IPS-NIHi7 (cell line): ENCODE data around the gene TRAF2.

Experiments used
- DNase-seq: peaks from one replicate; pipeline ENCODE4 v3.0.0; 2012; ENCODE audit warnings: mixed read lengths; ENCODE audit errors: extremely low spot score

The TRAF2 gene

DNA sequence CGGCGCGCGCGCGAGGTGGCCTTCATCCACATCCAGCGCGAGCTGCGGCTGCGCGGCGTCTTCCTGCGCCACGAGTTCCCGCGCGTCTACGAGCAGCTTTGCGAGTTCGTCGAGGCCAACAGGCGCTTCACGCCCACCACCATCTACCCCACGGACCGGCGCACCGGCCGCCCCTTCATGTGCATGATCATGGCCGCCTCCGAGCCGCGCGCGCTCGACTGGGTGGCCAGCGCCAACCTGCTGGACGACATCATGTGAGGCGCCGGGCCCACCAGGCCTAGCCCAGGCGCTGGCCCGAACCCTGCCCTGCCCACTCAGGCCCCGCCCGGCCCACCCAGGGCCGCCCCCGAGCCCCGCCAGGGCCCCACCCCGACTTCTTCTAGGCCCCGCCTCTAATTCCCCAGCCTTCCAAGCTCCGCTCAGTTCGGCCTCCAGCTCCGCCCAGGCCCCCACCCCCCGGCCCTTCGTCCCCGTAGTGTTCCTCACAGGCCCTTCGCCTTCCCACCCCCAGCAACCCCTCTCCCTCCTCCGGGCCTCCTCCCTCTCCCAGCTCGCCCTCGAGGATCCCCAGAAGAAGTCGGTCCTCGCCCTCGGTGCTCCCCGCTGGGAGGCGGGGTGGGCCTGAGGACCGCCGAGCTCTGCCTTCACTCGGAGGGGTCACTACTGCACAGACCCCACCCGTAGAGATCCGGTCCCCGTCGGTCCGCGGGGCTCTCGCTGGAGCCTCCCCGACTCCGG is 39.1 kb upstream of the TRAF2 start:
- peak; percentile 81 for DNase-seq

DNA sequence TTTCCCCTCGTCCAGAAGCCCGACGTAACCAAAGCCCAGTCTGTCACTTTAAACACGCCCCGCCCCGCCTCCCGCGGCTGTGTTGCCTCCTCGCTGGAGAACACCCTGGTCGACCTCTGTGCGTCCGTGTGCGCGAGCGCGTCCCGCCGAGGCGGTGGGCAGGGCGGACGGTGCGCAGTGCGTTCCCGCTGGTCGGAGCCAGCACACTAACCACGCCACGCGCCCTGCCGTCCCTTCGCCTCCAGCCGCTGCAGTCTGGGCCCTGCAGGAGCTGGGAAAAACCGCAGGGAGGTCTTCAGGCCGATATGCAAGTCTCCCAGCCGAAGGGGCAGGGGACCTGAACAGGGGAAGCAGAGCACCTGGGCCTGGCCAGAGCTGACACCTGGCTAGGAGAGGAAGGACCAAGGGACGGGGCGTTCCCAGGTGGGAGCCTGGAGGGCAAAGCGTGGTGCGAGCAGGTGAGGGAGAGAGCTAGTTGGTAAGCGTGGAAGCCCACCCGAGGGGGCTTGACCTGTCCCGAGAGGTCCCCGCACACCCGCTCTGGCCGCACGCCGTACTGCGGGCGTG is 38.4 kb upstream of the TRAF2 start:
- peak; percentile 44 for DNase-seq

DNA sequence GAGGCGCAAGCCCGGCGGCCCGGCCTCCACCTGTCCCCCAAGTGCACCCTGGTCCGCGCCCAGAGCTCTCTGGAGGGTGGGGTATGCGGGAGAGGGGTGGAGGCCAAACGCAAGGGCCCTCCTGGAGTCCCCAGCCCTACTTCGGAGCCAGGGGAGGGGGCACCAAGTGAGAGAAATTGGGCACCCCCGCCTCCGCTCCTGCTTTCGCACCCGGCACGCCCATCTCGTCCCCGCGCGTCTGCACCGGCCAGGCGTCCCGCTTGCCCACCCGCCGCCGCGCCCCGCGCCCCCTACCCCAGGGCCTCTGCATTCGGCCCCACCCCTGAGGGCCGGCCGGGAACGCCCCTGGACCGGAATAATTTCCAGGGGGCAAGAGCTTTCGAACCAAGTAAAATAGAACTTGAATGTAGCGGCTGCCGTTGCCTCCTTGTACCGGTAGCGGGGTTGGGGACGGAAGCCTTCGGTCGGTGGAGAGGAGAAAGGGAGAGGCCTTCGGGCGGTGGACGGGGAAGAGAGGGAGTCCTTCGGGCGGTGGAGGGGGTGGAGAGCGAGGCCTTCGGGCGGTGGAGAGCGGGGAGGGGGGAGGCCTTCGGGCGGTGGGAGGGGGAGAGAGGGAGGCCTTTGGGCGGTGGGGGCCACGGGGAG is 37.8 kb upstream of the TRAF2 start:
- DNase-seq = peak; percentile 68

DNA sequence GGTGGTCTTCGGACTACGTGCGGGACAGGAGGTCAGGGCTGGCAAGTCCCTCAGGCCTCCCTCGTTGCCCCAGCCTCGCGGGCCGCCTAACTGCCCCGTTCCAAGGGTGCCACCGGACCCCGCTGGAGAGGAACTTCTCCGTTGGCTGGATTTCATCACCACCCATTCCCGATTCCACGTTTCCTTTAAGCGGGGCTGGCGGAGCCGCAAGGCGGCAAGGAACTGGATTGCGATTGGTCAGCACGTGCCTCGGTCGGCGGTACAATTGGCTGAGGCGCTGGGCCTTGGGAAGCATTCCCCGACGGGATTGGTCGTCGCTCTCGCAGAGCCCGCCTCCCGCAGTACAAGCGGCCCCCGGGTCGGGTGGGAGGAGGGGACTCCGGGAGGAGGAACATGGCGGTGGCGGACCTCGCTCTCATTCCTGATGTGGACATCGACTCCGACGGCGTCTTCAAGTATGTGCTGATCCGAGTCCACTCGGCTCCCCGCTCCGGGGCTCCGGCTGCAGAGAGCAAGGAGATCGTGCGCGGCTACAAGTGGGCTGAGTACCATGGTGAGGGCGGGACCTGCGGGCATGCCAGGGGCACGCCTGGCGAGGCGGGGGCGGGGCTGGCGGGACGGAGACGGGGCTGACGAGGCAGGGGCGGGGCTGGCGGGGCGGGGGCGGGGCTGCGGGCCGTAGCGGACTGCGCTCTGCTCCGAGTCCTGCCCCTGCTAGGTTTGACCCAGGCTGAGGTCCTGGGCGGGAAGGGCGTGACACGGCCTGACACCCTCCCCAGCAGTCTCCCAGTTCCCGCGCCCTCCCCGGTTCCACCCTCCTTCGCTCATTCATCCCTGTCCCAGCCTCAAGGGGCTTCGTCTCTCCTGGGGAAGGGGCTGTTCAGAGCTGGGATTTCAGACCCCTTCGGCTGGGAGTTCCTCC is 37.0 kb upstream of the TRAF2 start, which contains the start of gene PHPT1:
Gene PHPT1 (plus strand): TSS at position 372 of the 922 bp plus-strand sequence. CDS start 22 bp downstream, at position 394.
- DNase-seq = peak; percentile 99

DNA sequence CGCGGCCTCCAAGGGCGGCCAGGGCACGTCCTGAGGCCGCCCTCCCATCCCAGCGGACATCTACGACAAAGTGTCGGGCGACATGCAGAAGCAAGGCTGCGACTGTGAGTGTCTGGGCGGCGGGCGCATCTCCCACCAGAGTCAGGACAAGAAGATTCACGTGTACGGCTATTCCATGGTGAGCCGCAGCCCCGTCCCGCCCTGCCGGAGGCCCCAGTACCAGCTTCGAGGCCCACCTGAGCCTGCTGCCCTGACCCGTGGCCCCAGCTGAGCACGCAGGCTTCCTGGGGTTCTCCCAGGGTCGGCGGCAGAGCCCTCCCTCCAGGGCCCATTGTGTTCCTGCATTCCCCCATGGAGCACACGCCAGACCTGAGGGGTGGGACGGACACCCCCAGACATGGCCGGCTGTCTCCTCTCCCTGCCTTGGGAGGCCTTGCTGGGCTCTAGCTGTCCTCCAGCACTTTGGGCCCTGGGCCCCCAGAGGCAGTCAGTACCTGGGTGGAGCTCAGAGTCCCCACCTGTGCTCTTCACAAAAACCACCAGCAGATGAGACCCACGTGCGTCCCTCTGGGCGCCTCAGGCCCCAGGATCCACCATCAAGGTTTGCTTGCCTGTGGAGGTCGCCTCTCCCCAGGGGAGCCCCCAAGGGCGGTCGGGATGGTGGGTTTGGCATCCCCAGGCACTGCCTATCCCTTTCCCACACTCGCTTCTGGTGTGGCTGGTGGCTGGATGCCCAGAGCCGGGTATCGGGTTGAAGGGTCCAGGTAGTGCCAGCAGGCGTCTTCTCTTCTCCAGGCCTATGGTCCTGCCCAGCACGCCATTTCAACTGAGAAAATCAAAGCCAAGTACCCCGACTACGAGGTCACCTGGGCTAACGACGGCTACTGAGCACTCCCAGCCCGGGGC is 36.1 kb upstream of the TRAF2 start:
- no peak for DNase-seq

DNA sequence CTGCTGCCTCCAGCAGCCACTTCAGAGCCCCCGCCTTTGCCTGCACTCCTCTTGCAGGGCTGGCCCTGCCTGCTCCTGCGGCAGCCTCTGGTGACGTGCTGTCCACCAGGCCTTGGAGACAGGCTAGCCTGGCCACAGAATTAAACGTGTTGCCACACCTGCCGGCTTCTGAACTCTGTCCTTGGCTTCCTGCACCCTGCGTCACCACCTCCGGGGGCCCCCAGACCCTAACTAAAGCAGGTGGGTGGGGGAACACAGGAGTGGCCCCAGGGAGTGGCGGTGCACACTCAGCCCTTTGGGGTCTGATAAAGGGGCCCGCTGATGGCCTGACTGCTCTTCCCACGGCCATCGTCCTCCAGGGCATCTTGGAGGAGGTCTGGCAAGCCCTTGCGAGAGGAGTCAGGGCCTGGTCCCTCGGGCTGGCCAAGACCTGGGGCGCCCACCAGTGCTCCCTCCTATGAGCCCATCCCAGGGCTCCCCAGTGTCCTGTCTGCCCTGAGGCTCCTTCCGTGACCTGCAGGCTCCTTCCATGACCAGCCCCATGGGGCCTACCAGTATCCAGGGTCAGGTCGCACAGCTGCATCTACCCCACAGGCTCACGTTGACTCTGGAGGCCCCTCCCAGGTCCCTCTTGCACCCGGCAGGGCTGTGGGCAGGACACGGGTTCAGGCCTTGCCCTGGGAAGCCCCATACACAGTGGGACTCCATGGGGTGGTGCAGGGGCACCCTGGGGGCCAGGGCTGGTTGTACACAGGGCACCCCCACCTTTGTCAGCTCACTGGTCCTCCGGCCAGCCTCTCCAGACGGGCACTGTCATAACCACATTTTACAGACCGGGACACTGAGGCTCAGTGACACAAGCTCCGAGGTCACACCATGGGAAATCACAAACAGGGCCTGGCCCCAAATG is 35.2 kb upstream of the TRAF2 start:
- DNase-seq = no peak

DNA sequence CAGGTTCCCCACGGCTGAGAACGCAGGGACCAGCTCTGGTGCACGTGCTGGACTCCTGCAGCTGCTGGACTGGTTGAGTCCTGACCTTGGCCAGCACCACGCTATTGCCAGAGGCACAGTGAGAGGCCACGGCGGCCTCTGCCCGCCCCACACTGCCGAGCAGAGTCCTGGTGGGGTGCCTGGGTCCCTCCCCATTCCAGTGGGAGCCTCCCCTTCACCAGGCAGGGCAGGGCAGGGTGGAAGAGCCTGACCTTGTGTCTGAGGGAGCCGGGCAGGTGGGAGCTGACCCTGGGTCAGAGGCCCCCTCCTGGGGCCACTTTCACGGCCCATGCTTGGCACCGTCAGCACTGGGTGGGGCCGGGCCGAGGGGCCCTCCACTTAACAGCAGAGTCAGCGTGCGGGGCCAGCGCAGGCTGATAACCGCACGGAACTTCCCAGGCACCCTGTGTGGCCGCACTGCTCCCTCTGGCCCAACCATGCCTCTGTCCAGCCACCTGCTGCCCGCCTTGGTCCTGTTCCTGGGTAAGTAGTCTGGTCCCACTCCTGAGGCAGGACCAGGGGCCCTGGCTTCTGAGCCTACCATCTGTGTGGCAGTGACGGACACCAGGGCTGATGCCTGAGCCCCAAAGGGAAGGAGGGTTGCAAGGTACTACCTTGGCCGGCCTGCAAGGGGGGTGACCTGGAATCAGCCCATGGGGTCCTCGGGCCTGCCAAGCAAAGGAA is 34.2 kb upstream of the TRAF2 start, which contains the start of gene MAMDC4:
Gene MAMDC4 (plus strand): TSS at position 406 of the 723 bp plus-strand sequence. CDS start 71 bp downstream, at position 477.
- DNase-seq = no peak

DNA sequence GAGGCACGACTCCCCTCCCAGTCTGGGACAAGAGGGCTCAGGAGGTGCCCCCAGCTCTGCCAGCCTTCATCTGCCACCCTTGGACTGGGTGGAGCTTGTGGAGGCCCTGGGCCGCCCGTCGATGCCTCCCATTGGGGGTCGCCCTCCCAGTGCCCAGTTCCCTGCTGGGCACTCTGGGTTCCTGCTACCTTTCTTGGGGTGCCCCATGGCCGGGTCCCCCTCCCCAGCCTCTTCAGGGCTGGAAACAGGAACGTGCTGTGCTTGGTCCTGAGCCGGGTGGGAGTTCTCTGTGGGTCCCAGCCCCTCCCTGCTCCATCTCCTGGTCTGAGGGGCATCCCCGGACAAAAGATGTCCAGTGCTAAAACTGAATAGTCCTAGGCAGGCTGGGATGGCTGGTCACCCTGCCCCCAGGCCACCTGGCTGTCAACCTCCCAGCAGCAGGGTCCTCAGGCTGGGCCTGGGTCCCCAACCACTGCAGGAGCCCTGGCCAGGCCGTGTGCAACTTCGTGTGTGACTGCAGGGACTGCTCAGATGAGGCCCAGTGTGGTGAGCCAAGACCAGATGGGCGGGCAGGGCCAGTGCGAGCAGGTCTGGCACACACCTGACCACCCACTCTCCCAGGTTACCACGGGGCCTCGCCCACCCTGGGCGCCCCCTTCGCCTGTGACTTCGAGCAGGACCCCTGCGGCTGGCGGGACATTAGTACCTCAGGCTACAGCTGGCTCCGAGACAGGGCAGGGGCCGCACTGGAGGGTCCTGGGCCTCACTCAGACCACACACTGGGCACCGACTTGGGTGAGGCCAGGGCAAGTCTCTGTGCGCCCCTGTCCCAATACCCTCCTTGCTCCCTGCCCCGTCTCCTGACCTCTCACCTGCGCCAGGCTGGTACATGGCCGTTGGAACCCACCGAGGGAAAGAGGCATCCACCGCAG is 33.4 kb upstream of the TRAF2 start:
- DNase-seq = no peak

DNA sequence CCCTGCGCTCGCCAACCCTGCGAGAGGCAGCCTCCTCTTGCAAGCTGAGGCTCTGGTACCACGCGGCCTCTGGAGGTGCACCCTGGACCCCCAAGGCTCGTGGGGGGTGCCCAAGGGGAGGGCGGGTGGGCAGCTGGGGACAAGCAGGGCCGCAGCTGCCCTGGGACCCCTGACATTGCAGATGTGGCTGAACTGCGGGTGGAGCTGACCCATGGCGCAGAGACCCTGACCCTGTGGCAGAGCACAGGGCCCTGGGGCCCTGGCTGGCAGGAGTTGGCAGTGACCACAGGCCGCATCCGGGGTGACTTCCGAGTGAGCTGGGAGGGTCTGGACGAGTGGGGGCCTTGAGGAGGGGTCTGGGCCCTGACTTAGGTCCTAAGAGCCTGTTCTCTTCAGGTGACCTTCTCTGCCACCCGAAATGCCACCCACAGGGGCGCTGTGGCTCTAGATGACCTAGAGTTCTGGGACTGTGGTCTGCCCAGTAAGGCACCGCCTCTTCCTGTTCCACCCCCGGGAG is 32.7 kb upstream of the TRAF2 start:
- DNase-seq = no peak

DNA sequence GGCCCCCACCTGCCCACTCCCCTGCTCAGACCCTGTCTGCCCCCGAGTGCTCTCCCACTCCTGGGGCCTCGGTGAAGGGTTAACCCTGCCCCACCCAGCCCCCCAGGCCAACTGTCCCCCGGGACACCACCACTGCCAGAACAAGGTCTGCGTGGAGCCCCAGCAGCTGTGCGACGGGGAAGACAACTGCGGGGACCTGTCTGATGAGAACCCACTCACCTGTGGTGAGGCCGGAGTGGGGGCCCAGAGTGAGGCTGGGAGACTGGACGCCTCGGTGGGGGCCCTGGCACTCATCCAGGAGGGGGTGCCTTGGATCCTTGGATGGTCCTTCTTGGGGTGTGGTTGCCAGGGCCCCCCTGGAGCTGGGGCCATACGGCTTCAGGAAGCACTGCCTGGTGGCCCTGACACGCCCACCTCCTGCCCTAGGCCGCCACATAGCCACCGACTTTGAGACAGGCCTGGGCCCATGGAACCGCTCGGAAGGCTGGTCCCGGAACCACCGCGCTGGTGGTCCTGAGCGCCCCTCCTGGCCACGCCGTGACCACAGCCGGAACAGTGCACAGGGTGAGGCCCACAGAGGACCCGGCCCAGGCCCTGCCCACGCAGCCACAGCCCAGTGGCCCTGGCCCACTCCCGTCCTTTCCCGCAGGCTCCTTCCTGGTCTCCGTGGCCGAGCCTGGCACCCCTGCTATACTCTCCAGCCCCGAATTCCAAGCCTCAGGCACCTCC is 32.0 kb upstream of the TRAF2 start:
- DNase-seq = no peak

DNA sequence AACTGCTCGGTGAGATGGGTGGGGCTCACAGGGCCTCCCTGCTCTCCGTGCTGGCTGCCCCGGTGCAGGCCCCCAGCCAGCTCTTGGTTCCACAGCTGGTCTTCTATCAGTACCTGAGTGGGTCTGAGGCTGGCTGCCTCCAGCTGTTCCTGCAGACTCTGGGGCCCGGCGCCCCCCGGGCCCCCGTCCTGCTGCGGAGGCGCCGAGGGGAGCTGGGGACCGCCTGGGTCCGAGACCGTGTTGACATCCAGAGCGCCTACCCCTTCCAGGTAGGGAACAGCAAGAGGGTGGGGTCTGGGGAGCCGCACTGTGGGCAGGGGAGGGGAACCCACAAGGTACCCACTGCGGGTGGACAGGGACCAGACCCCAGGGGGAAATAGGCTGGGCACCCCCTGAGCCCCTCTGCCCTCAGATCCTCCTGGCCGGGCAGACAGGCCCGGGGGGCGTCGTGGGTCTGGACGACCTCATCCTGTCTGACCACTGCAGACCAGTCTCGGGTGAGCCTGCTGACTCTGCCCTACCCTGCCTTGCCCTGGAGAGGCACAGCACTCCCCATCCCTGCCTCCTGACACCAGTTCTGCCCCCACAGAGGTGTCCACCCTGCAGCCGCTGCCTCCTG is 31.4 kb upstream of the TRAF2 start:
- no peak for DNase-seq

DNA sequence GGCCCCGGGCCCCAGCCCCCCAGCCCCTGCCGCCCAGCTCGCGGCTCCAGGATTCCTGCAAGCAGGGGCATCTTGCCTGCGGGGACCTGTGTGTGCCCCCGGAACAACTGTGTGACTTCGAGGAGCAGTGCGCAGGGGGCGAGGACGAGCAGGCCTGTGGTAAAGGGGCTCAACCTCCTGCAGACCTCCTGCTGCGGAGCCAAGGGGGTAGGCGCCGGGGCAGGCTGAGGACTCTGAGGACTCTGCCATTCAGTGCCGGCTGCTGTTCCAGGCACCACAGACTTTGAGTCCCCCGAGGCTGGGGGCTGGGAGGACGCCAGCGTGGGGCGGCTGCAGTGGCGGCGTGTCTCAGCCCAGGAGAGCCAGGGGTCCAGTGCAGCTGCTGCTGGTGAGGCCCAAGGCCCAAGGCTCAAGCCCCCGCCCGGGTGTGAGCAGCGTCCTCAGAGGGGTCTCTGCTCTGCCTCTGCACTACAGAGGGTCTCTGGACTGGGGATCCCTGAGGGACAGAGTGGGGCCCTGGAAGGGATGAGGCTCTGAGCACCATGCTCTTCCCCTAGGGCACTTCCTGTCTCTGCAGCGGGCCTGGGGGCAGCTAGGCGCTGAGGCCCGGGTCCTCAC is 30.7 kb upstream of the TRAF2 start:
- no peak for DNase-seq

DNA sequence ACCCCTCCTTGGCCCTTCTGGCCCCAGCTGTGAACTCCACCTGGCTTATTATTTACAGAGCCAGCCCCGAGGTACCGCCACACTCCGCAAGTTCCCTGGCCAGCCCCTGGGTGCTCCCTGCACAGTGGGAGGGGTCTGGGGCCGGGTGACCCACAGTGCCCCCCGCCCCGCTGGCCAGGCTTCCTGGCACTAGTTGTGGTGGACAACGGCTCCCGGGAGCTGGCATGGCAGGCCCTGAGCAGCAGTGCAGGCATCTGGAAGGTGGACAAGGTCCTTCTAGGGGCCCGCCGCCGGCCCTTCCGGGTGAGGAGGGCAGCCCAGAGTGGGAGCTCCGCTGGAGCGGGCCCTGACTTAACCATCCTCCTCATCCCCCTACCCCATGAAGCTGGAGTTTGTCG is 30.2 kb upstream of the TRAF2 start:
- no peak for DNase-seq

DNA sequence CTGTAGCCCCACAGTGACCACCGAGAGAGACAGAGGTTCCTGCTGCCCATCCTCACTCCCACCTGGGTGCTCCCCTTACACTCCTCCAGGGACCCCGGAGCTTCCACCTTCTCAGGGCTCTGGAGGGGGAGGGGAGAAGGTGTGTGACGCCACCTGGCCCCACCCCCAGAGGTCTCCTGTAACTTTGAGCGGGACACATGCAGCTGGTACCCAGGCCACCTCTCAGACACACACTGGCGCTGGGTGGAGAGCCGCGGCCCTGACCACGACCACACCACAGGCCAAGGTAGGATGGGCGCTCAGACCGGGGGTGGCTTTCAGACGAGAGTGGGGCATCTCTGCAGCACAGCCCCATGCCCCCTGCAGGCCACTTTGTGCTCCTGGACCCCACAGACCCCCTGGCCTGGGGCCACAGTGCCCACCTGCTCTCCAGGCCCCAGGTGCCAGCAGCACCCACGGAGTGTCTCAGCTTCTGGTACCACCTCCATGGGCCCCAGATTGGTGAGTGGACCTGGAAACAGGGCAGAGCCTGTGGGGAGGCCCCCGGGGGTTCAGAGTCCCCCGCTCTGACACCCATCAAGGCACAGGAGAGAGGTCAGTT is 29.7 kb upstream of the TRAF2 start:
- no peak for DNase-seq

DNA sequence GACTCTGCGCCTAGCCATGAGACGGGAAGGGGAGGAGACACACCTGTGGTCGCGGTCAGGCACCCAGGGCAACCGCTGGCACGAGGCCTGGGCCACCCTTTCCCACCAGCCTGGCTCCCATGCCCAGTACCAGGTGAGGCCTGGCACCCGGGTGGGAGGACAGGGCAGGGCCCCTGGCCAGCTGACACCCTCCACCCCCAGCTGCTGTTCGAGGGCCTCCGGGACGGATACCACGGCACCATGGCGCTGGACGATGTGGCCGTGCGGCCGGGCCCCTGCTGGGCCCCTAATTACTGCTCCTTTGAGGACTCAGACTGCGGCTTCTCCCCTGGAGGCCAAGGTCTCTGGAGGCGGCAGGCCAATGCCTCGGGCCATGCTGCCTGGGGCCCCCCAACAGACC is 29.1 kb upstream of the TRAF2 start:
- no peak for DNase-seq
